Esophagus mucosa (tissue), 1 donor: Measurements from ENCODE around the gene ANTXR1. TPM values are rescaled to one million over a fixed set of nuclear protein-coding genes. Genes with fewer than 3 reads are reported as not detected.
"Not testable (repeated sequence)": the region's sequence is repeated elsewhere in the genome, so short reads cannot be mapped to it uniquely, and the experiment has no call there.

Experiments used
- ATAC-seq: fragments of 200-7000 bp; cut with Tn5 transposase; one replicate; pipeline ENCODE4 v1.9.1; 2020
- total RNA-seq: library from RNA; stranded (reverse); gene quantifications from one replicate; pipeline ENCODE4 v1.2.4, GENCODE V29; 2023
- donor health status: DM: yes; HTN: yes; CAD: no.

Gene ANTXR1
- total RNA-seq, 1 donor from 2014 or later = 13.9 TPM

GRCh38 chr2:69213782-69214181, 200.8 kb downstream of the ANTXR1 start:
- ATAC-seq = no peak

GRCh38 chr2:69214898-69215297, 201.9 kb downstream of the ANTXR1 start:
- no peak for ATAC-seq

GRCh38 chr2:69216535-69217332, 203.8 kb downstream of the ANTXR1 start:
- ATAC-seq = no peak

GRCh38 chr2:69217333-69218080, 204.5 kb downstream of the ANTXR1 start:
- ATAC-seq = no peak

GRCh38 chr2:69221512-69221911, 208.5 kb downstream of the ANTXR1 start:
- ATAC-seq = no peak

- ATAC-seq = no peak
Observed at GRCh38 chr2:69221960-69222751, 209.2 kb downstream of the ANTXR1 start.

GRCh38 chr2:69222953-69223658, 210.1 kb downstream of the ANTXR1 start:
- no peak for ATAC-seq

GRCh38 chr2:69223759-69224511, 211.0 kb downstream of the ANTXR1 start:
- no peak for ATAC-seq

GRCh38 chr2:69224512-69224837, 211.5 kb downstream of the ANTXR1 start:
- no peak for ATAC-seq

- no peak for ATAC-seq
Observed at GRCh38 chr2:69225933-69226332, 213.0 kb downstream of the ANTXR1 start.

- ATAC-seq = no peak
Observed at GRCh38 chr2:69226903-69227302, 213.9 kb downstream of the ANTXR1 start.

- no peak for ATAC-seq
Observed at GRCh38 chr2:69227716-69228115, 214.7 kb downstream of the ANTXR1 start.

- not testable (repeated sequence) for ATAC-seq
Observed at GRCh38 chr2:69230946-69231345, 218.0 kb downstream of the ANTXR1 start.

GRCh38 chr2:69231612-69232277, 218.8 kb downstream of the ANTXR1 start:
- no peak for ATAC-seq

- ATAC-seq = not testable (repeated sequence)
Observed at GRCh38 chr2:69235835-69236234, 222.9 kb downstream of the ANTXR1 start.

GRCh38 chr2:69237070-69237670, 224.2 kb downstream of the ANTXR1 start:
- no peak for ATAC-seq

GRCh38 chr2:69238449-69239031, 225.6 kb downstream of the ANTXR1 start:
- no peak for ATAC-seq

GRCh38 chr2:69241093-69241492, 228.1 kb downstream of the ANTXR1 start:
- ATAC-seq = no peak

- ATAC-seq = no peak
Observed at GRCh38 chr2:69241664-69242514, 228.9 kb downstream of the ANTXR1 start.
